OCI-LY3 (cell line): ENCODE results near the gene ATP8B1.

Experiments used
- EZH2phosphoT487 ChIP-seq: fragments of 200-600 bp; shearing (Covaris generic); IDR thresholded peaks from 2 replicates; pipeline ENCODE4 v1.6.1; 2018; ENCODE audit warnings: antibody characterized with exemption, mixed run types, low read depth
- TF ChIP-seq, protein P1 (sequence below): fragments of 200-600, 300-600 bp; sonication (generic); IDR thresholded peaks from 2 replicates; pipeline ENCODE4 v1.5.1; 2014; ENCODE audit warnings: antibody characterized with exemption, low read length, low read depth

DNA sequence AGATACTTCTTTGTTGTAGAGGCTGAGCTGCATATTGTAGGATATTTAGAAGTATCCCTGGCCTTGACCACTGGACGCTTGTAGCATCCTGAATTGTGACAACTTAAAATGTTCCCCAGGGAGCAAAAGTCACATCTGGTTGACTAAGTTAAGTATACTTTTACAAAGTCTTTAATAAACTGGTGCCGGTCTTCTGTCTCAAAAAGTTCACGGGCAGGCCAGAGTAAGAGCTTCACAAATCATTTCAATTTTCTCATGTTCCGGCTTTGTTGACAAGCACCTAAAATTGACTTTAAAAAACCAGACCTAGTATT is 18.4 kb downstream of the ATP8B1 start:
- TF ChIP-seq, protein P1, sequence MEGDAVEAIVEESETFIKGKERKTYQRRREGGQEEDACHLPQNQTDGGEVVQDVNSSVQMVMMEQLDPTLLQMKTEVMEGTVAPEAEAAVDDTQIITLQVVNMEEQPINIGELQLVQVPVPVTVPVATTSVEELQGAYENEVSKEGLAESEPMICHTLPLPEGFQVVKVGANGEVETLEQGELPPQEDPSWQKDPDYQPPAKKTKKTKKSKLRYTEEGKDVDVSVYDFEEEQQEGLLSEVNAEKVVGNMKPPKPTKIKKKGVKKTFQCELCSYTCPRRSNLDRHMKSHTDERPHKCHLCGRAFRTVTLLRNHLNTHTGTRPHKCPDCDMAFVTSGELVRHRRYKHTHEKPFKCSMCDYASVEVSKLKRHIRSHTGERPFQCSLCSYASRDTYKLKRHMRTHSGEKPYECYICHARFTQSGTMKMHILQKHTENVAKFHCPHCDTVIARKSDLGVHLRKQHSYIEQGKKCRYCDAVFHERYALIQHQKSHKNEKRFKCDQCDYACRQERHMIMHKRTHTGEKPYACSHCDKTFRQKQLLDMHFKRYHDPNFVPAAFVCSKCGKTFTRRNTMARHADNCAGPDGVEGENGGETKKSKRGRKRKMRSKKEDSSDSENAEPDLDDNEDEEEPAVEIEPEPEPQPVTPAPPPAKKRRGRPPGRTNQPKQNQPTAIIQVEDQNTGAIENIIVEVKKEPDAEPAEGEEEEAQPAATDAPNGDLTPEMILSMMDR: no peak
- no peak for TF ChIP-seq EZH2phosphoT487
